H1 (cell line): ENCODE data around the gene SLC43A1. TPM values are rescaled to one million over a fixed set of nuclear protein-coding genes. Genes with fewer than 3 reads are reported as not detected.

ENCODE experiments used
- CTCF ChIA-PET: fragments of 300-600 bp; sonication (Branson Sonifier 250); formaldehyde crosslinking; loops from one replicate; lab custom pipeline; 2021; ENCODE audit not compliant: partially characterized antibody; lab: Charles Lee
- POLR2A ChIA-PET: fragments of 300-600 bp; sonication (Branson Sonifier 250); formaldehyde crosslinking; loops from one replicate; lab custom pipeline; 2021; ENCODE audit warnings: inconsistent platforms; ENCODE audit not compliant: partially characterized antibody; lab: Charles Lee
- DNase-seq, 2 experiments: peaks; one replicate each; pipeline versions ENCODE4 v3.0.0 to v3.0.0-alpha.2; 2010 to 2022; ENCODE audit warnings: low spot score in 2 of 2, low read depth in 1 of 2, mixed read lengths in 1 of 2
- FAIRE-seq: peaks from 2 replicates; lab custom pipeline; 2011; peaks lifted over from hg19 to GRCh38; lab: Jason Lieb, UNC
- H2AFZ ChIP-seq: 2 replicates; pipeline ENCODE4 v1.8.1; 2012; ENCODE audit warnings: low read length, inconsistent platforms
- H2AK5ac ChIP-seq: 2 replicates; pipeline ENCODE4 v1.6.1; 2013; ENCODE audit warnings: low read depth, low read length
- H2BK120ac ChIP-seq: replicated peaks from 2 replicates; pipeline ENCODE3; 2013; ENCODE audit warnings: low read depth, low read length, inconsistent platforms
- H2BK12ac ChIP-seq: 2 replicates; pipeline ENCODE4 v1.6.1; 2013; ENCODE audit warnings: low read depth, low read length
- H2BK15ac ChIP-seq: 2 replicates; pipeline ENCODE4 v1.6.1; 2013; ENCODE audit warnings: low read length
- H2BK20ac ChIP-seq: 2 replicates; pipeline ENCODE4 v1.6.1; 2013; ENCODE audit warnings: low read length
- H2BK5ac ChIP-seq: 2 replicates; pipeline ENCODE4 v1.6.1; 2013; ENCODE audit warnings: low read depth, low read length
- H3K14ac ChIP-seq: 2 replicates; pipeline ENCODE4 v1.6.1; 2013; ENCODE audit warnings: inconsistent platforms; ENCODE audit not compliant: insufficient read length
- H3K18ac ChIP-seq: 2 replicates; pipeline ENCODE4 v1.6.1; 2013; ENCODE audit warnings: low read length; ENCODE audit errors: extremely low read depth
- H3K23ac ChIP-seq: 2 replicates; pipeline ENCODE4 v1.6.1; 2013; ENCODE audit warnings: inconsistent platforms; ENCODE audit not compliant: insufficient read length
- H3K23me2 ChIP-seq: 2 replicates; pipeline ENCODE4 v1.6.1; 2013; ENCODE audit warnings: low read depth, low read length
- H3K27ac ChIP-seq: 2 replicates; pipeline ENCODE4 v1.6.1; 2011; ENCODE audit warnings: low read depth, low read length, inconsistent platforms
- H3K27me3 ChIP-seq, 4 experiments: replicated peaks in 1 of 4; 1 replicate in 1 of 4; 2 replicates in 3 of 4; pipeline versions ENCODE4 v1.6.1 to v1.8.1; 2011 to 2013; ENCODE audit warnings: low read length in 3 of 4, mild to moderate bottlenecking in 3 of 4, inconsistent platforms in 2 of 4, mixed read lengths in 2 of 4, moderate library complexity in 1 of 4; ENCODE audit not compliant: control insufficient read depth in 3 of 4, insufficient read depth in 3 of 4; ENCODE audit errors: extremely low read depth in 1 of 4
- H3K36me3 ChIP-seq, 4 experiments: 2 replicates each; pipeline versions ENCODE4 v1.6.1 to v1.8.1; 2011 to 2013; ENCODE audit warnings: mild to moderate bottlenecking in 4 of 4, low read length in 3 of 4, moderate library complexity in 2 of 4, control low read depth in 1 of 4, inconsistent platforms in 1 of 4; ENCODE audit not compliant: insufficient read depth in 4 of 4, control insufficient read depth in 2 of 4
- H3K4ac ChIP-seq: replicated peaks from 2 replicates; pipeline ENCODE3; 2013; ENCODE audit warnings: low read length, low read depth, mixed read lengths, inconsistent platforms; ENCODE audit not compliant: insufficient read length
- H3K4me1 ChIP-seq, 4 experiments: replicated peaks in 1 of 4; 1 replicate in 1 of 4; 2 replicates in 3 of 4; pipeline versions ENCODE4 v1.6.1 to v1.8.1; 2011 to 2013; ENCODE audit warnings: low read length in 3 of 4, inconsistent platforms in 2 of 4, mixed read lengths in 1 of 4; ENCODE audit not compliant: insufficient read depth in 4 of 4, control insufficient read depth in 3 of 4
- H3K4me2 ChIP-seq, 2 experiments: 2 replicates each; pipeline versions ENCODE4 v1.6.1 to v1.8.1; 2011 to 2013; ENCODE audit warnings: low read depth in 2 of 2, low read length in 2 of 2, control low read depth in 1 of 2, inconsistent platforms in 1 of 2, mild to moderate bottlenecking in 1 of 2; ENCODE audit not compliant: insufficient read depth in 1 of 2
- H3K4me3 ChIP-seq, 4 experiments: fragments of 200-600, 300-600 bp in 1 of 4; sonication (generic), shearing (Covaris generic), sonication (Bioruptor Twin) in 1 of 4; 2 replicates each; pipeline versions ENCODE4 v1.5.1 to v1.8.1; 2011 to 2016; ENCODE audit warnings: low read length in 4 of 4, low read depth in 3 of 4, control low read depth in 2 of 4, inconsistent platforms in 2 of 4, mild to moderate bottlenecking in 2 of 4, mixed read lengths in 1 of 4, moderate library complexity in 1 of 4; ENCODE audit not compliant: insufficient read depth in 2 of 4; ENCODE audit errors: extremely low read depth in 1 of 4
- H3K56ac ChIP-seq: replicated peaks from 2 replicates; pipeline ENCODE3; 2013; ENCODE audit warnings: low read depth, mild to moderate bottlenecking, mixed read lengths, low read length, inconsistent platforms; ENCODE audit not compliant: insufficient read length
- H3K79me1 ChIP-seq: 2 replicates; pipeline ENCODE4 v1.6.1; 2013; ENCODE audit warnings: low read depth, low read length, control low read depth
- H3K79me2 ChIP-seq, 2 experiments: 2 replicates each; pipeline versions ENCODE4 v1.6.1 to v1.8.1; 2012 to 2013; ENCODE audit warnings: low read length in 2 of 2, mild to moderate bottlenecking in 2 of 2, inconsistent platforms in 1 of 2; ENCODE audit not compliant: insufficient read depth in 2 of 2, control insufficient read depth in 1 of 2
- H3K9ac ChIP-seq, 4 experiments: replicated peaks in 1 of 4; 1 replicate in 1 of 4; 2 replicates in 3 of 4; pipeline versions ENCODE4 v1.6.1 to v1.8.1; 2011 to 2013; ENCODE audit warnings: low read depth in 3 of 4, low read length in 3 of 4, control low read depth in 2 of 4, mild to moderate bottlenecking in 2 of 4, moderate library complexity in 2 of 4, inconsistent platforms in 1 of 4; ENCODE audit errors: extremely low read depth in 1 of 4
- H3K9me3 ChIP-seq, 2 experiments: 2 replicates each; pipeline versions ENCODE4 v1.6.1 to v1.8.1; 2012 to 2013; ENCODE audit warnings: mild to moderate bottlenecking in 2 of 2, moderate library complexity in 2 of 2, control low read depth in 1 of 2, inconsistent platforms in 1 of 2, low read depth in 1 of 2, low read length in 1 of 2, mixed read lengths in 1 of 2; ENCODE audit not compliant: insufficient read depth in 2 of 2
- H4K20me1 ChIP-seq, 2 experiments: replicated peaks in 1 of 2; 2 replicates each; pipeline versions ENCODE3 to v1.8.1; 2011 to 2013; ENCODE audit warnings: inconsistent platforms in 2 of 2, low read length in 2 of 2, mild to moderate bottlenecking in 1 of 2; ENCODE audit not compliant: insufficient read depth in 2 of 2, control insufficient read depth in 1 of 2
- H4K5ac ChIP-seq: 2 replicates; pipeline ENCODE4 v1.6.1; 2013; ENCODE audit warnings: low read length, low read depth, mixed read lengths, inconsistent platforms; ENCODE audit not compliant: insufficient read length
- H4K8ac ChIP-seq: 2 replicates; pipeline ENCODE4 v1.8.0; 2013; ENCODE audit warnings: mild to moderate bottlenecking, moderate library complexity, low read length, inconsistent platforms; ENCODE audit not compliant: insufficient read depth; ENCODE audit errors: extremely low read depth
- H4K91ac ChIP-seq: replicated peaks from 2 replicates; pipeline ENCODE3; 2013; ENCODE audit warnings: low read length, mixed read lengths, inconsistent platforms; ENCODE audit not compliant: insufficient read length
- BRCA1 ChIP-seq: IDR thresholded peaks from 2 replicates; pipeline ENCODE4 v1.6.1; 2012; ENCODE audit warnings: low read depth, low read length, improper control_type of control experiment
- CBX5 ChIP-seq: fragments of 300-800, 300-1000 bp; sonication (generic); IDR thresholded peaks from 2 replicates; pipeline ENCODE4 v1.7.1; 2016; ENCODE audit warnings: antibody characterized with exemption, low read length, low read depth
- CHD2 ChIP-seq: IDR thresholded peaks from 2 replicates; pipeline ENCODE4 v1.6.1; 2012; ENCODE audit warnings: low read length, improper control_type of control experiment
- GABPA ChIP-seq: IDR thresholded peaks from 2 replicates; pipeline ENCODE4 v1.6.1; 2011; ENCODE audit warnings: mild to moderate bottlenecking, low read length, moderate library complexity, borderline replicate concordance; ENCODE audit not compliant: insufficient read depth
- KDM4A ChIP-seq: IDR thresholded peaks from one replicate; pipeline ENCODE4 v1.7.1; 2012; ENCODE audit warnings: low read depth, mild to moderate bottlenecking, moderate library complexity, low read length, inconsistent platforms; ENCODE audit not compliant: severe bottlenecking
- NRF1 ChIP-seq: IDR thresholded peaks from 2 replicates; pipeline ENCODE4 v1.6.1; 2011; ENCODE audit warnings: mild to moderate bottlenecking, low read depth, low read length, improper control_type of control experiment
- RAD21 ChIP-seq, 2 experiments: IDR thresholded peaks in 1 of 2; conservative IDR thresholded peaks in 1 of 2; 2 replicates each; pipeline ENCODE4 v1.6.1; 2011; ENCODE audit warnings: low read depth in 2 of 2, low read length in 2 of 2, improper control_type of control experiment in 1 of 2, inconsistent platforms in 1 of 2, mild to moderate bottlenecking in 1 of 2, moderate library complexity in 1 of 2
- RXRA ChIP-seq: IDR thresholded peaks from 2 replicates; pipeline ENCODE4 v1.6.1; 2011; ENCODE audit warnings: low read depth, mild to moderate bottlenecking, low read length, moderate library complexity; ENCODE audit not compliant: insufficient read depth
- YY1 ChIP-seq: IDR thresholded peaks from 2 replicates; pipeline ENCODE4 v1.6.1; 2011; ENCODE audit warnings: low read depth, mild to moderate bottlenecking, low read length
- WGBS, 2 experiments: shearing (Covaris generic) in 1 of 2; methylation state at CpG; one replicate each; pipeline versions ENCODE4 v1.1.6 to v1.1.7; 2013 to 2015; ENCODE audit warnings: low lambda C conversion rate in 2 of 2, mixed read lengths in 2 of 2, inconsistent platforms in 1 of 2, low coverage in 1 of 2, missing lambda C conversion rate in 1 of 2; ENCODE audit not compliant: insufficient replicate concordance in 2 of 2, insufficient coverage in 1 of 2, insufficient read length in 1 of 2; ENCODE audit errors: extremely low coverage in 1 of 2, missing lambda C conversion rate in 1 of 2; 5-methylcytosine and 5-hydroxymethylcytosine counted together
- polyA plus RNA-seq, 7 experiments: library from polyadenylated mRNA; depleted of rRNA in 3 of 7; stranded (reverse) in 5 of 7; unstranded in 2 of 7; fragments of >200 nt in 5 of 7; fragments of 200-250 nt in 2 of 7; gene quantifications; 1 replicate in 5 of 7; 2 replicates in 1 of 7; 4 replicates in 1 of 7; pipeline versions ENCODE4 v1.2.1 to v1.2.3, GENCODE V29; 2011 to 2013; ENCODE audit warnings: missing spikeins in 2 of 7, mixed read lengths in 2 of 7
- total RNA-seq: library from RNA; stranded (reverse); fragmentation: NEBNext Ultra II Directional; extraction: Animal tissue kit (Norgen Biotek cat#: 25700); gene quantifications from 2 replicates; pipeline ENCODE4 v1.2.1, GENCODE V29; 2021

Gene SLC43A1
- total and polyA plus RNA-seq, 2 of the 8 experiments (the other 6 are each of a cell fraction or from before 2014, with no cell fraction given) = 34.5 to 58.0 TPM

GRCh38 chr11:57497303-57498247 is 17.9 kb downstream of the SLC43A1 start:
- no peak overlapping the region for H4K5ac ChIP-seq
- H3K18ac ChIP-seq = no peak overlapping the region
- no peaks in the 10 kb centered on the region for H3K9me3 ChIP-seq
- FAIRE-seq = no peak
- H2BK15ac ChIP-seq = 0 out of 2 replicates have a peak overlapping the region, but pooled peaks have one; percentile 5
- no peak overlapping the region for H2BK12ac ChIP-seq
- no peak overlapping the region for H3K27ac ChIP-seq
- WGBS, 2 experiments = 90% methylated on average over 15 of the region's 15 CpGs; no CpG with 5 or more reads in 1 of the 2 experiments
- H3K27me3 ChIP-seq = no peaks in the 10 kb centered on the region
- no peak overlapping the region for H4K8ac ChIP-seq
- no peak for DNase-seq
- H3K23ac ChIP-seq = no peak overlapping the region
- H4K20me1 ChIP-seq = peaks cover 0 to 2% of the 10 kb centered on the region in 2 experiments
- H3K79me2 ChIP-seq = no peaks in the 10 kb centered on the region
- H3K9ac ChIP-seq = no peak overlapping the region
- H2BK5ac ChIP-seq = 0 out of 2 replicates have a peak overlapping the region, but pooled peaks have one; percentile 38
- POLR2A ChIA-PET = interaction anchor here (0.8 to 9.7 kb wide), 12 partner anchors 8 to 151 kb away, joined by 3 to 90 read pairs (median 5); partner anchors contain the start of gene SLC43A1
- TF ChIP-seq GABPA (no peak), RXRA (no peak), CHD2 (no peak), RAD21 (IDR thresholded peaks at IDR 0.05 in 1 of 2, conservative IDR thresholded peaks at IDR 0.05 in 1 of 2; ENCODE audit: low read depth in 2 of 2, low read length in 2 of 2) (no peak), BRCA1 (no peak), CBX5 (no peak), KDM4A (no peak), YY1 (no peak), NRF1 (no peak)
- TF ChIP-seq, all 59 proteins: peak for 0
- Histone ChIP-seq H3K4me3 (no peak overlapping the region), H3K23me2 (peaks cover 2% of the 10 kb centered on the region; the same call in 1 of the 2 replicates), H3K4me1 (peaks cover 7 to 22% (median 18%) of the 10 kb centered on the region in 4 experiments), H2BK120ac (no peak overlapping the region), H3K56ac (no peak overlapping the region), H3K4ac (no peak overlapping the region), H3K14ac (no peak overlapping the region), H3K4me2 (no peak overlapping the region), H3K36me3 (peaks cover 0 to 5% (median 0%) of the 10 kb centered on the region in 4 experiments; a peak in 2 of 8 replicates), H4K91ac (no peak overlapping the region), H2AFZ (no peak overlapping the region), H2AK5ac (no peak overlapping the region), H3K79me1 (peaks cover 2% of the 10 kb centered on the region; the same call in 1 of the 2 replicates), H2BK20ac (no peak overlapping the region)
- CTCF ChIA-PET = interaction anchor here (0.7 to 33.7 kb wide), 11 partner anchors 9 to 239 kb away, joined by 3 to 1146 read pairs (median 4); partner anchors contain the start of genes SLC43A1, SMTNL1, TIMM10 and UBE2L6
